ENCODE results near the gene LVRN. TPM values are rescaled to one million over a fixed set of nuclear protein-coding genes. Genes with fewer than 3 reads are reported as not detected.

LVRN gene
- total RNA-seq, 1 experiment from 2014 or later: 1.2 TPM

DNA sequence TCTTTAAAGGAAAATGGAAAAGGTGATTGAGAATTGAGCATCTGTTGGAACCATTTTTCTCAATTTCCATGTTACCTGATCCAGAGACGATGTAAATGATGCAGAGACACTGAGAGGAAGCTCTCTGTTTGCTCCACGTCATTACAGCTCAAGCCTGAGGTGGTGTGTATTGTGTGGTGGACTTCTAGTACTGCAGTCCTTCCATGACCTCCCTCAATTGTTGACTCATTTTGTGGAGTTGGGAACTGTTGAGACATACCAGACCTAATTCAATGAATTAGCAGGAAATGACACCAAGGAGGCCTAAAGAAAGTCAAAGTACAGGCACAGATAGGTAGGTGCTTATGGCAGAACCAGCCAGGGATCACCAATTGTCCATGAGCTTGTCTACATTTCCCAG, 15.6 kb upstream of the LVRN start:
- Histone ChIP-seq H3K27me3 (ENCODE audit: control insufficient read depth, insufficient read depth, low read length) (no peaks in the 10 kb centered on the region), H3K36me3 (replicated peaks; ENCODE audit: control insufficient read depth, insufficient read depth, low read length) (no peaks in the 10 kb centered on the region), H3K4me3 (ENCODE audit: insufficient read depth, low read depth, low read length) (no peak overlapping the region)
- no peak for DNase-seq

DNA sequence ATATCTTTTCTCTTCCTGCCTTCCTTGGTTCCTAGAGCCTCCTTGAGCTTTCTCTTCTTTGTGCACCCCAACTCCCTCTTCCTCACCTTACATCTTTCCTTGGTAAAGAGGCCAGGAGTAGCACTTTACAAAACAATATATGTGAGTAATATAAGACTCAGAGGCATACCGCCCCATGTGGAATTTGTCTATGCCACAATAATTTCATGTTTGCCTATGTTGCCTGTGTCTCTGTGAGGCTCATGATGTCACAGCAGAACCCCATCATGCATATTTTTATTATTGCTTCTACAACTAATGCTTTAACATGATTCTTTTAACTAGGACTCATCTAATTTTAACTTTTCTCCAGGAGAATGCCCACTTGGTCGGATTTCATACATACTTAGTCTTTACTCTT, 15.0 kb upstream of the LVRN start:
- no peak for DNase-seq
- no peaks in the 10 kb centered on the region for H3K27me3 ChIP-seq (ENCODE audit: control insufficient read depth, insufficient read depth, low read length)
- no peaks in the 10 kb centered on the region for H3K36me3 ChIP-seq (replicated peaks; ENCODE audit: control insufficient read depth, insufficient read depth, low read length)
- no peak overlapping the region for H3K4me3 ChIP-seq (ENCODE audit: insufficient read depth, low read depth, low read length)

DNA sequence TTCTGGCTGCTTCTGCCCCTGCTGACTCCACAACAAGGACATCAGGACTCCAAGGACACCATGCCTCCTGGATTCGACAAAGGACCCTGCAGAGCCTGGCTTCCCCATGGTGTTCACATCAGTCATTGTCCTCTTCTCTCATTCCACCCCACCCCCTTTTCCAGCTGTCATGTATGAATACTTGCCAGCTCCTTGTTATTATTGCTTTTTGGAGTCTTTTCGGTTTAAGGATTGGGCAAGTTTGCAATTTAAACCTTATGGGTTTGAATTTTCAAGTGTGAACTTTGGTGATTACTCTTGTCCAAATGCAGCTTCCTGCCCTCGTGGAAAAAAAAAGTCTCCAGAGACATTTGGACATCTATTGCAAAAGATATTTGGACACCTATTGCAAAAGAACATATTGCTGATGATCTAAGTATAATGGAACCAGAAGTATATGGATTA, 14.2 kb upstream of the LVRN start:
- H3K27me3 ChIP-seq (ENCODE audit: control insufficient read depth, insufficient read depth, low read length): no peaks in the 10 kb centered on the region
- no peaks in the 10 kb centered on the region for H3K36me3 ChIP-seq (replicated peaks; ENCODE audit: control insufficient read depth, insufficient read depth, low read length)
- no peak overlapping the region for H3K4me3 ChIP-seq (ENCODE audit: insufficient read depth, low read depth, low read length)
- no peak for DNase-seq

DNA sequence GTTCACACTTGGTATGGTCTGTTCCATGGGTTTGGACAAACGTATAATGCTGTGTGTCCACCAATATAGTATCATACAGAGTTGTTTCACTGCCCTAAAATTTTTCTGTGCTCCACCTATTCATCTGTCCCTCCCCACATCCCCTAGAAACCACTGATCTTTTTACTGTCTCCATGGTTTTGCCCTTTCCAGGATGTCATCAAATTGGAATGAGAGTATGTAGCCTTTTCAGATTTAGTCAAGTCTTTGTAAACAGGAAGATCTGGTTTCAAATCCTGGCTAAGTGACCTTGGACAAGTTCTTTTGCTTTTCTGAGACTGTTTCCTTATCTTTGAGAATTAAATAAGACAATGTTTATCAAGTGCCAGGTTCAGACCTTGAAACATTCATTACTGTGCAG, 13.2 kb upstream of the LVRN start:
- Histone ChIP-seq H3K36me3 (replicated peaks; ENCODE audit: control insufficient read depth, insufficient read depth, low read length) (no peaks in the 10 kb centered on the region), H3K4me3 (ENCODE audit: insufficient read depth, low read depth, low read length) (no peak overlapping the region), H3K27me3 (ENCODE audit: control insufficient read depth, insufficient read depth, low read length) (no peaks in the 10 kb centered on the region)
- DNase-seq: no peak

DNA sequence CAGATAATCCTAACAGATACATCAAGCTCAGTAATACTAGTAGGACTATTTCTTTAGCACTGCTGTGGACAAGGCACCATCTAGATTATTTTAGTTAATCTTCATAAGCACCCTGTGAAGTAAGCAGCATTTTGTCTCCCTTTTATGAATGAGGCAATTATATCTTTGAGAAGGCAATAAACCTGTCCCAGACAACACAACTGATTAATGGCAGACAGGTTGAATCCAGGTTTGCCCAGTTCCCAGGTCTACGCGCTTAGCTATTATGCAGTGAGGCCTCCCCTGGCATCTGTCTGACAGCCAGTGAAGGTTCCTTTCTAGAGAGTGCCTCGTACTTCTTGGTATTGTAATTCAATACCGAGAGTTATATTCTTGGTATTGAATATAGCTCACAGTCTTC, 9.7 kb upstream of the LVRN start:
- DNase-seq: no peak
- H3K27me3 ChIP-seq (ENCODE audit: control insufficient read depth, insufficient read depth, low read length): no peaks in the 10 kb centered on the region

DNA sequence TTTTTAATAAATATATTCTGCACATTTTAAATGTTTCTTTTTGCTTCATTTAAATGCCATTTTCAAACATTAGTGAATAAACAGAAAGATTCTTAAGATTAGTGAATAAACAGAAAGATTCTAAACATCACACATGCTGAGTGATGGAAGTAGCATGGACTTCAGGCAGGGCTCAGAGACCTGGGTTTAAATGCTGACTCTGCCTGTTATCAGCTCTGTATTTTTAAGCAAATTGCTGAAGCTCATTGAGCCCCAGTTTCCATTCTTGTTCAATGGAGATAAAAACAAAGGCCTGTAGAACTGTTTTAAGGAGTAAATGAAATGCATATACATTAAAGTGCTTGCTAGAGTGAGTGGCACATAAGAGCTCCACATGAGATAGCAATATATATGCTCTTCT, 8.1 kb upstream of the LVRN start:
- DNase-seq: peak; percentile 26
- Histone ChIP-seq H3K27me3 (ENCODE audit: control insufficient read depth, insufficient read depth, low read length) (no peaks in the 10 kb centered on the region), H3K4me3 (ENCODE audit: insufficient read depth, low read depth, low read length) (no peak overlapping the region), H3K36me3 (replicated peaks; ENCODE audit: control insufficient read depth, insufficient read depth, low read length) (no peaks in the 10 kb centered on the region)

More for the DNA sequence above, 9.7 kb upstream of the LVRN start:
- H3K36me3 ChIP-seq (replicated peaks; ENCODE audit: control insufficient read depth, insufficient read depth, low read length): no peaks in the 10 kb centered on the region
- H3K4me3 ChIP-seq (ENCODE audit: insufficient read depth, low read depth, low read length): no peak overlapping the region

DNA sequence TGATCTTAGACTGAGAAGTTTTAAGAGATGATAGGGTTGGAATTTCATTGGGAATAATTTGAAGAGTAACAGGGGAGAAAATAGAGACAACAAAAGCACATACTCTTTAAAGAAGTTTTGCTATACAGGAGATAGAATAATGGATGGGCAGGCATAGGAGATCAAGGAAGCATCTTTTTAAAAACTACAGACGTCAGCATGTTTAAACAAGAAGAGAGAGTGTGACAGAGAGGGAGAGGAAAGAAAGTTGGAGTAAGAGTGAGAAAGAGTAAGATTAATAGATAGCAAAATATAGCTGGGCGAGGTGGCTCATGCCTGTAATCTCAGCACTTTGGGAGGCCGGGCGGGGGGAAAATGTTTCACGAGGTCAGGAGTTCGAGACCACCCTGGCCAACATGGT, 5.3 kb upstream of the LVRN start:
- Histone ChIP-seq H3K27me3 (ENCODE audit: control insufficient read depth, insufficient read depth, low read length) (peaks cover 17% of the 10 kb centered on the region; the same call in 1 of the 2 replicates), H3K36me3 (replicated peaks; ENCODE audit: control insufficient read depth, insufficient read depth, low read length) (no peaks in the 10 kb centered on the region), H3K4me3 (ENCODE audit: insufficient read depth, low read depth, low read length) (no peak overlapping the region)
- DNase-seq: no peak

DNA sequence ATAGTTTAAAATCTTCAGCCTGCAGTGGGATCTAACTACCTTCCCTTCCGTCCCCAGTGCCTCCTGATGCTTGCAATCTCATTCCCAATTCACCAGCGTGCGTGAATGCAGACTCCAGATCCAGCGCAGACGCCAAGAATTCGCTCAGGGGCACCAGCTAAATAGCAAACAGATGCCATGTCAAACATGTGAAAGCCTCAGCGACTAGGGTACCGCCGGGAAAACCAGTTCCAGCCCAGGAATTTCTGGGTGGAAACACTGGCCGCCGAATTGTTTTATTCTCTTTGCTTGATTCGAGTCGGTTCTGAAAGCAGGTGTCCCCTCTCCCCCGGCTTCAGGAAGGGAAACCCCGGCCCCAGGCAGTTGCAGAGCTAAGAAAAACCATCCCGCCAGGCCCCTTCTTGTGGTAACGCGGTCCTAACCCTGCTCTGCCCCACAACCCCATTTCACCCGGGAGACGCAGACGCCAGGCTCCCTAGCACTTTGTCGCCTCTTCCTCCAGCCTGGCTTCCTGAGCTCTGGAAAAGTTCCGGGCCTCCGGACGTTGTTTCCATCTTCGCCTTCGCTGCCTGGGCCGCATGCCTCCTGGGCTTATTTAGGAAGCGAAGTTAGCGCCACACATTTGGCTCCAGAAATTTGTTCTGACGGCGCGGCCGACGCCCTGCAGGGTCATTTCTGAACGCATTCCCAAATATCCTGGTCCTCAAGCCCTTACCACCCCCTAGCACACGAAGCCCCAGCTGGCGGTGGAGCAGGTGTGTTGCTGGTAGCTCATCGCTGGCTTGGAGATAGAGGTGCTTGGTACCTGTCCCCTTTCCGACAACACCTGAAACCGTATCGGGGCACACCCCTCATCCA, 665 bp upstream of the LVRN start:
- Histone ChIP-seq H3K36me3 (replicated peaks; ENCODE audit: control insufficient read depth, insufficient read depth, low read length) (no peaks in the 10 kb centered on the region), H3K27me3 (ENCODE audit: control insufficient read depth, insufficient read depth, low read length) (peaks cover 41% of the 10 kb centered on the region; the same call in 1 of the 2 replicates), H3K4me3 (ENCODE audit: insufficient read depth, low read depth, low read length) (peak overlapping the region; percentile 34; the same call in 1 of the 2 replicates)
- peak; percentile 40 for DNase-seq

DNA sequence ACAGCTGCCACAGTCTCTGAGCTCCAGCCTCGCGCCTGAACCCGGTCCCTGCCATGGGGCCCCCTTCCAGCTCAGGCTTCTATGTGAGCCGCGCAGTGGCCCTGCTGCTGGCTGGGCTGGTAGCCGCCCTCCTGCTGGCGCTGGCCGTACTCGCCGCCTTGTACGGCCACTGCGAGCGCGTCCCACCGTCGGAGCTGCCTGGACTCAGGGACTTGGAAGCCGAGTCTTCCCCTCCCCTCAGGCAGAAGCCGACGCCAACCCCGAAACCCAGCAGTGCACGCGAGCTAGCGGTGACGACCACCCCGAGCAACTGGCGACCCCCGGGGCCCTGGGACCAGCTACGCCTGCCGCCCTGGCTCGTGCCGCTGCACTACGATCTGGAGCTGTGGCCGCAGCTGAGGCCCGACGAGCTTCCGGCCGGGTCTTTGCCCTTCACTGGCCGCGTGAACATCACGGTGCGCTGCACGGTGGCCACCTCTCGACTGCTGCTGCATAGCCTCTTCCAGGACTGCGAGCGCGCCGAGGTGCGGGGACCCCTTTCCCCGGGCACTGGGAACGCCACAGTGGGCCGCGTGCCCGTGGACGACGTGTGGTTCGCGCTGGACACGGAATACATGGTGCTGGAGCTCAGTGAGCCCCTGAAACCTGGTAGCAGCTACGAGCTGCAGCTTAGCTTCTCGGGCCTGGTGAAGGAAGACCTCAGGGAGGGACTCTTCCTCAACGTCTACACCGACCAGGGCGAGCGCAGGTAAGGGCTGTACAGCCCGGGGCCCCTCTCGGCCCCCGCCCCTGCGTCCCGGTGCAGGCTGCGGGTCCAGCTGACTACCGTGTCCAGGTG, 509 bp downstream of the LVRN start:
- Histone ChIP-seq H3K36me3 (replicated peaks; ENCODE audit: control insufficient read depth, insufficient read depth, low read length) (no peaks in the 10 kb centered on the region), H3K27me3 (ENCODE audit: control insufficient read depth, insufficient read depth, low read length) (peaks cover 41% of the 10 kb centered on the region; the same call in 1 of the 2 replicates), H3K4me3 (ENCODE audit: insufficient read depth, low read depth, low read length) (peak overlapping the region; percentile 34; the same call in 1 of the 2 replicates)
- DNase-seq: peak; percentile 54

DNA sequence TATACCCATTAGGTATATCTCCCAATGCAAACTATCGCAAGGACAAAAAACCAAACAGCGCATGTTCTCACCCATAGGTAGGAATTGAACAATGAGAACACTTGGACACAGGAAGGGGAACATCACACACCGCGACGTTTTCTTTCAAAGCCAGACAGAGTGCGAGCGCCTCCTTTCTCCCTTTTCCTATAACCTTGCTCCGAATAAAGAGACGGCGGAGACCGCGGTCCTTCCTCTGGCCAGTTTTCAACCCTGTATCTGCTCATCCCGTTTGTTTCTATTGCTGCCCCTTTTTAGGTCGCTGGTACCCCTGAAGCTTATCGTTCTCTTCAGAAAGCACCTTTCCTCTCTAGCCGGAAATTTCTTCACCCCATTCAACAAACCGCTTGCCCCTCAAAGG, 1.3 kb downstream of the LVRN start:
- Histone ChIP-seq H3K27me3 (ENCODE audit: control insufficient read depth, insufficient read depth, low read length) (peaks cover 41% of the 10 kb centered on the region; the same call in 1 of the 2 replicates), H3K36me3 (replicated peaks; ENCODE audit: control insufficient read depth, insufficient read depth, low read length) (no peaks in the 10 kb centered on the region), H3K4me3 (ENCODE audit: insufficient read depth, low read depth, low read length) (no peak overlapping the region)
- peak; percentile 27 for DNase-seq

DNA sequence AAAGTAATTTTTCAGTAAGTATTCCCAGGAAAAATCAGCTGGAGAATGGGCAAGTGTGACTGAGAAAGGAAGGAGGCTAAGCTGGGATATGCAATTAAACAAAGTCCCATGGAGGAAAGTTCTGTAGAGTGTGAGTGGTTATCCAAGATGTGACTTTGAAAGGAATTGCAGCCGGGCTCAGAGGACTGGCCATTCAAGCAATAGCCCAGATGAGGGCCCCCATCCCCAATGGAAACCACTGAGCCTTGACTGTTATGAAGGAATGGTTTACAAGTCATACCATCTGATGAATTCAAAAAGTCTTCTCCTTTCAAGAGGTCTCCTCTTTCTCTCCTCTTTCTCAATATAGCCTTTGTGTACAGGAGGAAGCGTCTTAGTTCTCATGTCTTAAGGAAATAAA, 6.5 kb downstream of the LVRN start:
- peak; percentile 19 for DNase-seq
- Histone ChIP-seq H3K27me3 (ENCODE audit: control insufficient read depth, insufficient read depth, low read length) (peaks cover 5% of the 10 kb centered on the region; the same call in 1 of the 2 replicates), H3K4me3 (ENCODE audit: insufficient read depth, low read depth, low read length) (no peak overlapping the region), H3K36me3 (replicated peaks; ENCODE audit: control insufficient read depth, insufficient read depth, low read length) (no peaks in the 10 kb centered on the region)

DNA sequence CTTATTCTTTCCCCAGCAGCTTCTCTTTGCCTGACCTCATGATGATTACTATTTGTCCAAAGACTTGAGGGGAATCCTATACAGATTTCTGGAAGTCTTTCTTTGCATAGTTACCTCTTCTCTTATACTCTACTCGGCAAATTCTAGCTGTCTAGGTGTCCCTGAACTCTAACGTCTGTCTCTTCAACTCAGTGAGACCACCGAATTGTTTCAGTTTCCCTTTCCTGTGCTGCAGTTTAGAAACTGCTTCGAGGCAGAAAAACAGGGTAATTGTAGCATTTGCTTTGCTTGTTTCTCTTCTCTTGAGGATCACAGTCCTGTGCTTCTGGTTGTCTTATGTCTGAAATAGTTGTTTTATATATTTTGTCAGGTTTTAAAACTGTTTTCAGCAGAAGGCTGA, 14.8 kb downstream of the LVRN start:
- Histone ChIP-seq H3K27me3 (ENCODE audit: control insufficient read depth, insufficient read depth, low read length) (no peaks in the 10 kb centered on the region), H3K36me3 (replicated peaks; ENCODE audit: control insufficient read depth, insufficient read depth, low read length) (no peaks in the 10 kb centered on the region), H3K4me3 (ENCODE audit: insufficient read depth, low read depth, low read length) (no peak overlapping the region)
- no peak for DNase-seq

DNA sequence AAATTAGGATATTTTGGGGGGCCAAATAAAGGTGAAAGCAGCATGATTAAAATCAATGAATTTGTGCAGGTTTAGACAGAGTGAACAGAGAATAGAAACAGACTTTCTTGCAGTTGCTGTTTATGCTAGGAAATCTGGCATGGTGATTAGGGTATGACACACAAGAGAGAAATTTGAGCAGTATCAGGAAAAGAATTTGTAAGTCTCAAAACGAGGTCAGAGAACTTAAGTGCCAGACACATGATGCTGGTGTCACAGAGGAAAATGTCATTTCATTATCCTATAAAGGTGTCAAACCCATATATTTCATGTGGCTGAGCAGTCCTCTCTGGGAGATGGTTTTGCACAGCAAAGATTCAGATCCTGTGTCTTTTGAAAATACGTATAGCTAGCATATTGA, 15.7 kb downstream of the LVRN start:
- DNase-seq: no peak
- Histone ChIP-seq H3K36me3 (replicated peaks; ENCODE audit: control insufficient read depth, insufficient read depth, low read length) (no peaks in the 10 kb centered on the region), H3K27me3 (ENCODE audit: control insufficient read depth, insufficient read depth, low read length) (no peaks in the 10 kb centered on the region), H3K4me3 (ENCODE audit: insufficient read depth, low read depth, low read length) (no peak overlapping the region)

DNA sequence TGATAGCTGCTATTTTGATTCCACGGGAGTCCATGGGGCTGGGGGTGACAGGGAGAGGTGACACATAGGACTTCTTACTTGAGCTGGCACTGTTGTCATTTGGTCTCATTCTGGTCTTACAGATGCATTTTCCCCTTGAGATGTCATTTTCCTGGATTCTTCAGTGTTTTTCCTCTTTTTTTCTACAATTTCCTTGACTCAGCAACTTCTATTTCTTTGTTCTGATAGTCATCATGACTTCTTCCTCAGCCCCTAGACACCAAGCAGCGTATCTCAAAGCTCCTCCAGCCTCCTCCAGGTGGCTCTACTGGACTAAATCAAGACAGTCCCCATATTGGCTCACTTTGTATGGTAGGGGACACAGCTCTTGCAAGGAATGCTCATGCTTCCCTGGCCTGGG, 16.5 kb downstream of the LVRN start:
- Histone ChIP-seq H3K27me3 (ENCODE audit: control insufficient read depth, insufficient read depth, low read length) (no peaks in the 10 kb centered on the region), H3K36me3 (replicated peaks; ENCODE audit: control insufficient read depth, insufficient read depth, low read length) (no peaks in the 10 kb centered on the region), H3K4me3 (ENCODE audit: insufficient read depth, low read depth, low read length) (no peak overlapping the region)
- no peak for DNase-seq
